Neural progenitor cell (in vitro differentiated cells): Measurements from ENCODE around the gene PORCN.

Experiments used
- EZH2phosphoT487 ChIP-seq: fragments of 200-600 bp; sonication (generic); IDR thresholded peaks from 2 replicates; pipeline ENCODE4 v1.6.1; 2017; ENCODE audit warnings: antibody characterized with exemption
- TF ChIP-seq, protein P1 (sequence below): fragments of 200-600 bp; sonication (generic); IDR thresholded peaks from 2 replicates; pipeline ENCODE4 v1.5.1; 2017; ENCODE audit warnings: antibody characterized with exemption, mild to moderate bottlenecking

DNA sequence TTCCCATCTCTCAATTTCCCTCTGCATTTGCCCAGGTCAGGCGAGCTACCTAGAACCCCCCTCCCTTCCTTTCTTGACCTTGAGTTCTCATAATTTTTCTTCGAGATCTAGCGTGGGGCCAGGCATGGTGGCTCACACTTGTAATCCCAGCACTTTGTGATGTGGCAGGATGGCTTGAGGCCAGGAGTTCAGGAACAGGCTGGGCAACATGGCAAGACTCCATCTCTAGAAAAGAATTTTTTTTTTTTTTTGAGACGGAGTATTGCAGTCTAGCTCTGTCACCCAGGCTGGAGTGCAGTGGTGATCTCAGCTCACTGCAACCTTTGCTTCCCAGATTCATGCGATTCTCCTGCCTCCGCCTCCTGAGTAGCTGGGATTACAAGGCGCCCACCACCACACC, 4.5 kb upstream of the PORCN start:
- TF ChIP-seq, protein P1, sequence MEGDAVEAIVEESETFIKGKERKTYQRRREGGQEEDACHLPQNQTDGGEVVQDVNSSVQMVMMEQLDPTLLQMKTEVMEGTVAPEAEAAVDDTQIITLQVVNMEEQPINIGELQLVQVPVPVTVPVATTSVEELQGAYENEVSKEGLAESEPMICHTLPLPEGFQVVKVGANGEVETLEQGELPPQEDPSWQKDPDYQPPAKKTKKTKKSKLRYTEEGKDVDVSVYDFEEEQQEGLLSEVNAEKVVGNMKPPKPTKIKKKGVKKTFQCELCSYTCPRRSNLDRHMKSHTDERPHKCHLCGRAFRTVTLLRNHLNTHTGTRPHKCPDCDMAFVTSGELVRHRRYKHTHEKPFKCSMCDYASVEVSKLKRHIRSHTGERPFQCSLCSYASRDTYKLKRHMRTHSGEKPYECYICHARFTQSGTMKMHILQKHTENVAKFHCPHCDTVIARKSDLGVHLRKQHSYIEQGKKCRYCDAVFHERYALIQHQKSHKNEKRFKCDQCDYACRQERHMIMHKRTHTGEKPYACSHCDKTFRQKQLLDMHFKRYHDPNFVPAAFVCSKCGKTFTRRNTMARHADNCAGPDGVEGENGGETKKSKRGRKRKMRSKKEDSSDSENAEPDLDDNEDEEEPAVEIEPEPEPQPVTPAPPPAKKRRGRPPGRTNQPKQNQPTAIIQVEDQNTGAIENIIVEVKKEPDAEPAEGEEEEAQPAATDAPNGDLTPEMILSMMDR, result no peak
- TF ChIP-seq EZH2phosphoT487, result no peak
